ENCODE measurements around the gene NPIPB9. TPM values are rescaled to one million over a fixed set of nuclear protein-coding genes. Genes with fewer than 3 reads are reported as not detected.
A peak's percentile ranks its signal among the peaks of the same experiment; 100 is the strongest.
"Not testable (repeated sequence)": the region's sequence is repeated elsewhere in the genome, so short reads cannot be mapped to it uniquely, and the experiment has no call there.

The NPIPB9 gene
- total RNA-seq (2014; rRNA removed; shearing (Covaris generic)): 0.67 TPM in 1 of 2 replicates, not detected in the other

DNA sequence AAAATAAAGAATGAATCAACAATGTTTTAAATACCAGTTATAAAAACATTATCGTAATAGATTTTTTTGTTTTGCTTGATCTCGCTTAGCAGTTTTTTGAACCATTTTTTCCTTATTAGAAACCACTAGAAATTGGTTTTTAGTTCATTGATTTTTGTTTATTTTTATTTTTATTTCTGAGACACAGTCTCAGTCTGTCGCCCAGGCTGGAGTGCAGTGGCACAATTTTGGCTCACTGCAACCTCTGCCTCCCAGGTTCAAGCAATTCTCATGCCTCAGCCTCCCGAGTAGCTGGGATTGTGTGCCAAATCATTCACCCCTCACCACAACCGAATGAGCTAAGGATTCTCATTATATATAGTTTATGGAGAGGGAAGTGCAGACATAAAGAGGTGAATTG lies at the start of gene NPIPB9:
NPIPB9 (plus strand) TSS at position 301 of the 400 bp plus-strand sequence.
- not testable (repeated sequence) for H3K27me3 ChIP-seq (ENCODE audit: control insufficient read depth, insufficient read depth, low read length); H3K4me3 ChIP-seq (ENCODE audit: insufficient read depth, low read depth, low read length); H3K36me3 ChIP-seq (replicated peaks; ENCODE audit: control insufficient read depth, insufficient read depth, low read length); DNase-seq

- not testable (repeated sequence) for H3K27me3 ChIP-seq (ENCODE audit: control insufficient read depth, insufficient read depth, low read length); H3K4me3 ChIP-seq (ENCODE audit: insufficient read depth, low read depth, low read length); DNase-seq; H3K36me3 ChIP-seq (replicated peaks; ENCODE audit: control insufficient read depth, insufficient read depth, low read length)
Observed at GRCh38 chr16:28704246-28704645, 47.3 kb upstream of the NPIPB9 start.

DNA sequence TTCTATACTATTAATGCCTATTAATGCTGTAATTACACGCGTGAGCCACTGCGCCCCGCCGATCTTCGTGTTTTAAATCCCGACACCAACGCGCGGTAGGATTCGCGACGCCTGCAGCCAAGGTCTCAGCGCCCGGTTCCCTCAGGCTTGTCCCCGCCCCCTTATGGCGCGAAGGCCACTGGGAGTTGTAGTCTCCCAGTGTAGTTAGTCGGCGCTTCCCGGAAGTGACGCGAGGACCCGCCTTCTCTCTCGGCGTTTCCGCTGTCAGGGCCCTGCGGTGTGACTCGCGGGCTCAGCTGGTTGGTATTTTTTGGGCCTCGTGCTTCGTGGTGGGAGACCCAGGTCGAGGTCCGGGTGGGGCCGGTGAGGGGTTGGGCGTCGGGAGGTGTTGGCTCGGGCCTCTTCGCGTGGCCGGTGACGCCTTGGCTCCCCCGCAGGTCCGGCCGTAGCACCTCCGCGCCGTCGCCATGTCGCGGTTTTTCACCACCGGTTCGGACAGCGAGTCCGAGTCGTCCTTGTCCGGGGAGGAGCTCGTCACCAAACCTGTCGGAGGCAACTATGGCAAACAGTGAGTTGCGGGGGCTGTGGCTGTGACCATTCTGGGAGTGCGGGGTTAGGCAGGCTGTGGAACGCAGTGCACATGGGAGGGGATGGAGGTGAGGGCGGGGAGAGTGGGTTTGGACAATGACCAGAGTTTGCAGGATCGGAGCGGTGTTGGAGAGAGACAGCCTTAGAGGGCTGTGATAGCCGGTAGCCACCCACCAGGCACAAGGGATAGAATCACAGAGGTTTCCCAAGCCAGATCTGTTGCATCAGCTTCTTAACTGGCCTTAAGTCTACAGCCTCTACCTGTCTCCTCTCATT lies 40.1 kb upstream of the NPIPB9 start, which contains the start of gene EIF3C:
EIF3C (plus strand) TSS at position 245 of the 864 bp plus-strand sequence; CDS start at position 468, 223 bp downstream.
- not testable (repeated sequence) for H3K36me3 ChIP-seq (replicated peaks; ENCODE audit: control insufficient read depth, insufficient read depth, low read length); H3K27me3 ChIP-seq (ENCODE audit: control insufficient read depth, insufficient read depth, low read length); DNase-seq; H3K4me3 ChIP-seq (ENCODE audit: insufficient read depth, low read depth, low read length)

GRCh38 chr16:28722852-28723650 lies 28.5 kb upstream of the NPIPB9 start:
- H3K4me3 ChIP-seq (ENCODE audit: insufficient read depth, low read depth, low read length); DNase-seq: not testable (repeated sequence)

DNA sequence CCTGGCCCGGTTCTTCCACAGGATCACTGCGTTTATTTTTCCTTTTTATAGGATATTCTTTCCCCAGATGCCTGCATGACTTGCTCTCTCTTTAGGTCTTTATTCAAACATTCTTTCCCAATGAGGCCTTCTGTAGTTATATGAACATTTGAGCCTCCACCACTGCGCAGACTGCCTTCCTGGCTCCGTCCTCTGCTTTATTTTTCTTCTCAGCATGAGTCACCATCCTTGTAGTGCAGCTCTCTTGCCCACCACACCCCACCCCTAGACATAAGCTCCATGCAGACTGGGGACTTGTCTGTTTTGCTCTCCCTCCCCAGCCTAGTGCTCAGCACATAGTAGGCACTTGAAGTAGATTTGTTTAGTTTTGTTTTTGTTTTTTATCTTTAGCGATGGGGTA lies 20.3 kb upstream of the NPIPB9 start:
- not testable (repeated sequence) for DNase-seq; H3K27me3 ChIP-seq (ENCODE audit: control insufficient read depth, insufficient read depth, low read length); H3K4me3 ChIP-seq (ENCODE audit: insufficient read depth, low read depth, low read length); H3K36me3 ChIP-seq (replicated peaks; ENCODE audit: control insufficient read depth, insufficient read depth, low read length)

More at GRCh38 chr16:28722852-28723650, 28.5 kb upstream of the NPIPB9 start:
- H3K27me3 ChIP-seq (ENCODE audit: control insufficient read depth, insufficient read depth, low read length); H3K36me3 ChIP-seq (replicated peaks; ENCODE audit: control insufficient read depth, insufficient read depth, low read length): not testable (repeated sequence)

DNA sequence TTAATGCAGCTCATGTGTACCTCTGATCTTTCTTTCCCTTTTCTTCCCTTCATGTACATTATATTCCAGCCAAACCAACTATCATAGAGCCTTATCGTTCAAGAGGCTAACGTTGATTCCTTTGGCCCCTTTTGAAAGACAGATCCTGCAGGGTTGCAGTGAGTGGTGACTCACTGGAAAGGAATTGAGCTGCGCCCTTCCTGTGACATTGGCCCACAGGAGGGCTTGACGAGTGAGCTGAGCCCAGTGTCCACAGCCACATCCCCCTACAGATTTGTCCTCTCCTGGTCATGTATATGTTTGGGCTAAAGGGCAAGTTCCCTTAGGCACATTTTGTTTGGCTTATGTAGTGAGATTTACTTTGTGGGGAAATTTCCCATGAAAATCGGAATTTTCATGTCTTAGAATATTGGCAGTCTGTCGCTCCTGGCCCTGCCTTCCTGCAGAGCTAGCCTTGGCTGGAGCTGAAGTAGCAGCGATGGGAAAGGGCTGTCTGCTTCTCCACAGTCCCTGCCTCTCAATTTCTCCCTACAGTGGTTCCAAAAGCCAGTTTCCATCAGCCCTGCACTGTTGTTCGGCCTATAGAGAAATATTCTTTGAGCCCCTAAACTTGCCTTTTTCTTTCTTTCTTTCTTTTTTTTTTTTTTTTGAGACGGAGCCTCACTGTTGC lies 19.0 kb upstream of the NPIPB9 start:
- not testable (repeated sequence) for DNase-seq; H3K27me3 ChIP-seq (ENCODE audit: control insufficient read depth, insufficient read depth, low read length); H3K36me3 ChIP-seq (replicated peaks; ENCODE audit: control insufficient read depth, insufficient read depth, low read length); H3K4me3 ChIP-seq (ENCODE audit: insufficient read depth, low read depth, low read length)

DNA sequence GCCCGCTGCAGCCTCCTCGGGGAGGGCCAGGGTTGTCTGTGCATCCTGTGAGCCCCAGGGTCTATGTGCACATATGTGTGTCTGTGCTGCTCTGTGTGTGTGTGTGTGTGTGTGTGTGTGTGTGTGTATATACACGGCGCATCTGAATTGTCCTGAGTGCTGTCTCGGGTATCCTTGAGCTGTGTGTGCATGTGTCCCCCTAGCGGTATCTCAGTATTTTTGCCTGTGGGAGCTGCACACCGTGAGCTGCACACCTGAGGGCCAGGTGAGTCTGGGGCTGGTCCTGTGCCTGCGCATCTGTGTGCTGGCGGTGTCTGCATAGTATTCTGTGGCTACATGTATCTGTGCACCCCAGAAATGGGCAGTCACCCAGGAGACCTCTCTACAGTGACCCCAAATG lies 11.8 kb upstream of the NPIPB9 start:
- H3K27me3 ChIP-seq (ENCODE audit: control insufficient read depth, insufficient read depth, low read length); H3K36me3 ChIP-seq (replicated peaks; ENCODE audit: control insufficient read depth, insufficient read depth, low read length); H3K4me3 ChIP-seq (ENCODE audit: insufficient read depth, low read depth, low read length); DNase-seq: not testable (repeated sequence)

DNA sequence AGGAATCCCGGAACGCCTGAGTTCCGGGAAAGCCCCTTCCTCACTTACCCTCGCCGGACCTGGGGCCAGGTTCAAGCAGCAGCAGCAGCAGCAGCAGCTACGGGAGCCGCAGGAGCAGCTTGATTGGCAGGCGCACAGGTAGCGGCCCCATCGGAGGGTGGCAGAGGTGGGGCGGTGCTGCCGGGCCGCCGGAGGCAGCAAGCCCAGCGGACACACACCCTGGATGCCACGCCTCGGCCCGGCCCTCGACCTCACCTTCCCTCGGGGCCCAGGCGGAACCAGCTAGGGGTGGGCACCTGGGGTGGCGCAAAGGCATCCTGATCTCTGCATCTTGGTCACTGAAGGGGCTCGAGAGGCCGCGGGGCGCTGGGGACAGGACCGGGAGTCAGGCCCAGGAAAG lies 11.0 kb upstream of the NPIPB9 start:
- not testable (repeated sequence) for DNase-seq

GRCh38 chr16:28741295-28741694 lies 10.3 kb upstream of the NPIPB9 start:
- H3K27me3 ChIP-seq (ENCODE audit: control insufficient read depth, insufficient read depth, low read length); H3K4me3 ChIP-seq (ENCODE audit: insufficient read depth, low read depth, low read length): not testable (repeated sequence)

More for the DNA sequence above, 11.0 kb upstream of the NPIPB9 start:
- peak overlapping the region; percentile 33 for H3K4me3 ChIP-seq (ENCODE audit: insufficient read depth, low read depth, low read length)
- H3K27me3 ChIP-seq (ENCODE audit: control insufficient read depth, insufficient read depth, low read length); H3K36me3 ChIP-seq (replicated peaks; ENCODE audit: control insufficient read depth, insufficient read depth, low read length): not testable (repeated sequence)

GRCh38 chr16:28746618-28747350 lies 4.8 kb upstream of the NPIPB9 start:
- not testable (repeated sequence) for DNase-seq; H3K36me3 ChIP-seq (replicated peaks; ENCODE audit: control insufficient read depth, insufficient read depth, low read length); H3K4me3 ChIP-seq (ENCODE audit: insufficient read depth, low read depth, low read length); H3K27me3 ChIP-seq (ENCODE audit: control insufficient read depth, insufficient read depth, low read length)

More at GRCh38 chr16:28741295-28741694, 10.3 kb upstream of the NPIPB9 start:
- H3K36me3 ChIP-seq (replicated peaks; ENCODE audit: control insufficient read depth, insufficient read depth, low read length); DNase-seq: not testable (repeated sequence)

DNA sequence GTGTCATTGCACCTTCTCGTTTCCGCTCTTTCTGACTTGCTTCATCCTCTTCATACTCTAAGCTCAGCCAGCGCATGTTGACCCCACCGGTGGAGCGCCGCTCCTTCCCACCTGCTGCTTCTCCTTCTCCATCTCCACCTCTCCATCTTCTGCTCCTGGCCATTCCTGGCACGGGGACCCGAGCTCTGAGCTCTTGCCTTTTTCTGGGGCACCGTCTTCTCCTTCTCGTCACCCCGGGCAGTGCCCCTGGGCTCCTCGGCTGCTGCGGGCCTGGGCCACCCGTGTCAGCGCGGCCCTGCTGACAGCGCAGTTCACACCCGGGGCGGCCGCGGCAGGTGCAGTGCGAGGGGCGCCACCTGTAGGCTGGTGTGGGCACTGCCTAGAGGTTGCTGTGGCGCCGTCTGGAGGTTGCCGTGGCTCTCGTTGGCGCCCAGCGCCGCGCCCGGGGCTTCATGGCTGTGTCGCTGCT lies 1.6 kb upstream of the NPIPB9 start:
- H3K4me3 ChIP-seq (ENCODE audit: insufficient read depth, low read depth, low read length); H3K27me3 ChIP-seq (ENCODE audit: control insufficient read depth, insufficient read depth, low read length); H3K36me3 ChIP-seq (replicated peaks; ENCODE audit: control insufficient read depth, insufficient read depth, low read length); DNase-seq: not testable (repeated sequence)

DNA sequence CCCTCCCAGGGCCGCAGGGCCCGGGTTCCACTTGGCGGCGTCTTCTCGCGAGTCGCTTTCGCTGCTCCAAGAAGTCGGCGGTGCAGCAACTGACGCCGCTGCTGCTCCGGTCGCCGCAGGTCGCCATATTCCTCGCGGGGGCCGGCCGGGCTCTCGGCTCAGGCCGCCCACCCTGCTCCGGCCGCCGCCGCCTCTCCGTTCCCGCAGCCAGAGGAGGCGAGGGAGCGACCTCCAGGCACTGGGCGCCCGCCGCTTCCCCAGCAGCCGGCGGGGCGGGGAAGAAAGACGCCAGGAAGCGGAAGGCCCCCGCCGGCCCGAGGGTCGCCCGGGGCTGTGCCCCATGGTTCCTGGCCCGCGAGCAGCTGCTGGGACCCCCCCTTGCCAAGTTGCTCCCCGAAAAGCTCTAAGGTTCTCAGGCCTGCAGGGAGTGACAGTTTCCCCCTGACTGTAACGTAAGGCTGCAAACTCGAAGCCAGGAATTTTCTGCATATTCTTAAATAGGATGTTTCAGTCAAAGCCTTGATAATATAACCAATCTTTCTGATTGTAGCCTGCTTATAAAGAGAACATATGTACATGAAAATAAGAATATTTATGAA lies 1.0 kb upstream of the NPIPB9 start:
- not testable (repeated sequence) for H3K36me3 ChIP-seq (replicated peaks; ENCODE audit: control insufficient read depth, insufficient read depth, low read length); H3K4me3 ChIP-seq (ENCODE audit: insufficient read depth, low read depth, low read length); DNase-seq; H3K27me3 ChIP-seq (ENCODE audit: control insufficient read depth, insufficient read depth, low read length)

- not testable (repeated sequence) for DNase-seq
Observed at GRCh38 chr16:28781697-28782096, 30.1 kb downstream of the NPIPB9 start.

More at GRCh38 chr16:28781697-28782096, 30.1 kb downstream of the NPIPB9 start:
- not testable (repeated sequence) for H3K4me3 ChIP-seq (ENCODE audit: insufficient read depth, low read depth, low read length); H3K27me3 ChIP-seq (ENCODE audit: control insufficient read depth, insufficient read depth, low read length); H3K36me3 ChIP-seq (replicated peaks; ENCODE audit: control insufficient read depth, insufficient read depth, low read length)

Measured in H7 (cell line).